ENCODE measurements around the gene FOXP1. TPM values are rescaled to one million over a fixed set of nuclear protein-coding genes. Genes with fewer than 3 reads are reported as not detected.

The FOXP1 gene
- total and polyA plus RNA-seq, 4 donors, result 15.2 to 263 (median 110) TPM

GRCh38 chr3:71045212-71045916 lies 538.2 kb downstream of the FOXP1 start:
- WGBS, 2 donors, result 87% methylated on average over 5 of the region's 5 CpGs
- H3K9me3 ChIP-seq (ENCODE audit: control insufficient read depth, low read length), result no peaks in the 10 kb centered on the region
- no peak overlapping the region for H3K4me3 ChIP-seq (ENCODE audit: low read length in 2 of 2)
- H3K4me1 ChIP-seq (ENCODE audit: control insufficient read depth in 1 of 2, insufficient read depth in 2 of 2, low read length in 2 of 2), result peaks cover 8 to 19% of the 10 kb centered on the region in 2 donors
- H3K36me3 ChIP-seq (ENCODE audit: control insufficient read depth in 1 of 2, insufficient read depth in 2 of 2, low read length in 1 of 2), result peaks cover 9 to 14% of the 10 kb centered on the region in 2 donors
- DNase-seq (no peak), ATAC-seq (ENCODE audit: low FRiP score) (no peak)
- H3K27ac ChIP-seq (ENCODE audit: low read depth in 1 of 2, low read length in 2 of 2), result no peak overlapping the region
- H3K27me3 ChIP-seq (ENCODE audit: control insufficient read depth in 1 of 2, insufficient read depth in 2 of 2, low read length in 1 of 2), result no peaks in the 10 kb centered on the region
- intact Hi-C loops (cut with DNase I), result no loop called here

DNA sequence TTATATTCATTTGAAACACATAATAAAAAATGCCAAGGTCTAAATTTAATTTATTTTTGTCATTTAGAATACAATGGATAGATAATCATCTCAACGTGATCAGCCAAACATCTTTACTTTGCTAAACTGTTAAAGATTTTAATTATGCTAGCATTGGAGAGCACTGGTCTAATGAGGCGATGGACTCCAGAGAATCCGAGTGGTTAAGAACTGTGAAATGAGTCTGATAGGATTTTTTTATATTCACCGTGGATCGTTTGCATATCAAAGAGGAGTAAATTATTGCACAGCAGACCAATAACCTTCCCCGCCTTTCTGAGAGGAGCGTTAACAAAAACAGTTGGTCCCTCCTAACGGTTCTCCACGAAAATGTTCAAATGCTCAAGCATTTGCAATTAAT lies 540.8 kb downstream of the FOXP1 start:
- Histone ChIP-seq H3K4me3 (ENCODE audit: low read length in 2 of 2) (no peak overlapping the region), H3K27ac (ENCODE audit: low read depth in 1 of 2, low read length in 2 of 2) (no peak overlapping the region), H3K4me1 (ENCODE audit: control insufficient read depth in 1 of 2, insufficient read depth in 2 of 2, low read length in 2 of 2) (peaks cover 7 to 21% of the 10 kb centered on the region in 2 donors), H3K27me3 (ENCODE audit: control insufficient read depth in 1 of 2, insufficient read depth in 2 of 2, low read length in 1 of 2) (no peaks in the 10 kb centered on the region), H3K9me3 (ENCODE audit: control insufficient read depth, low read length) (no peaks in the 10 kb centered on the region), H3K36me3 (ENCODE audit: control insufficient read depth in 1 of 2, insufficient read depth in 2 of 2, low read length in 1 of 2) (peaks cover 9 to 14% of the 10 kb centered on the region in 2 donors)
- DNase-seq, result no peak
- whole genome bisulfite sequencing, 2 donors, result 73% methylated on average over 9 of the region's 9 CpGs
- intact Hi-C loops (cut with DNase I), result no loop called here
- no peak for ATAC-seq (ENCODE audit: low FRiP score)

DNA sequence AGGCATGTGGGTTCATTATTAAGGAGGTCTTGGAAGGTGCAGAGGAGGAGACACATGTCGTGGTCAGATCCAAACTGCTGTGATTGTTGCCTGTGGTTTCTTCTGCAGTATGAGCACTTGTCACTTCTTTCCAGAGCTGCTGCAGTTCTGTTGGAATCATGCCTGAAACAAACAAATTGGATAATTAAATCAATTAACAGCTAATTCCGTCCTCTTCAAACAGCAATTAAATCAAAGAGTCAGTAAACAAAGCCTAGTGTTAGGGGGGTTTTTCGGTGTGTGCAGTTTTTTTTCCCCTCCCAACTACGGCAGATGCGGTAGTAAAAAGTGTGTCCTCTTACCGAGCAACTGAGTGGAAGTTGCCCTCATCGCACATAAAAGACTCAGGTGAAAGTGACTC lies 542.2 kb downstream of the FOXP1 start:
- intact Hi-C loops (cut with DNase I), result no loop called here
- DNase-seq, result no peak
- peaks cover 8 to 16% of the 10 kb centered on the region in 2 donors for H3K36me3 ChIP-seq (ENCODE audit: control insufficient read depth in 1 of 2, insufficient read depth in 2 of 2, low read length in 1 of 2)
- no peak for ATAC-seq (ENCODE audit: low FRiP score)
- peak overlapping the region in 1 of 2 donors; percentile 28 for H3K27ac ChIP-seq (ENCODE audit: low read depth in 1 of 2, low read length in 2 of 2)
- H3K4me3 ChIP-seq (ENCODE audit: low read length in 2 of 2), result no peak overlapping the region
- 65 to 66% methylated on average over 7 of the region's 7 CpGs for WGBS, 2 donors
- peaks cover 3 to 23% of the 10 kb centered on the region in 2 donors for H3K4me1 ChIP-seq (ENCODE audit: control insufficient read depth in 1 of 2, insufficient read depth in 2 of 2, low read length in 2 of 2)
- no peaks in the 10 kb centered on the region for H3K9me3 ChIP-seq (ENCODE audit: control insufficient read depth, low read length)
- H3K27me3 ChIP-seq (ENCODE audit: control insufficient read depth in 1 of 2, insufficient read depth in 2 of 2, low read length in 1 of 2), result no peaks in the 10 kb centered on the region

- 82 to 83% methylated on average over 6 of the region's 6 CpGs for WGBS, 2 donors
Measured at GRCh38 chr3:71039332-71039731, 544.2 kb downstream of the FOXP1 start.

GRCh38 chr3:71037775-71038174 lies 545.8 kb downstream of the FOXP1 start:
- Histone ChIP-seq H3K4me3 (ENCODE audit: low read length in 2 of 2) (no peak overlapping the region), H3K9me3 (ENCODE audit: control insufficient read depth, low read length) (no peaks in the 10 kb centered on the region), H3K4me1 (ENCODE audit: control insufficient read depth in 1 of 2, insufficient read depth in 2 of 2, low read length in 2 of 2) (peaks cover 9 to 21% of the 10 kb centered on the region in 2 donors), H3K27me3 (ENCODE audit: control insufficient read depth in 1 of 2, insufficient read depth in 2 of 2, low read length in 1 of 2) (no peaks in the 10 kb centered on the region), H3K36me3 (ENCODE audit: control insufficient read depth in 1 of 2, insufficient read depth in 2 of 2, low read length in 1 of 2) (peaks cover 2 to 8% of the 10 kb centered on the region in 2 donors), H3K27ac (ENCODE audit: low read depth in 1 of 2, low read length in 2 of 2) (no peak overlapping the region)
- ATAC-seq (ENCODE audit: low FRiP score), result no peak
- 63 to 73% methylated on average over 7 of the region's 7 CpGs for WGBS, 2 donors
- intact Hi-C loops (cut with DNase I), result no loop called here
- no peak for DNase-seq

More at GRCh38 chr3:71039332-71039731, 544.2 kb downstream of the FOXP1 start:
- Histone ChIP-seq H3K27ac (ENCODE audit: low read depth in 1 of 2, low read length in 2 of 2) (no peak overlapping the region), H3K27me3 (ENCODE audit: control insufficient read depth in 1 of 2, insufficient read depth in 2 of 2, low read length in 1 of 2) (no peaks in the 10 kb centered on the region), H3K36me3 (ENCODE audit: control insufficient read depth in 1 of 2, insufficient read depth in 2 of 2, low read length in 1 of 2) (peaks cover 3 to 12% of the 10 kb centered on the region in 2 donors), H3K9me3 (ENCODE audit: control insufficient read depth, low read length) (no peaks in the 10 kb centered on the region), H3K4me1 (ENCODE audit: control insufficient read depth in 1 of 2, insufficient read depth in 2 of 2, low read length in 2 of 2) (peaks cover 5 to 20% of the 10 kb centered on the region in 2 donors), H3K4me3 (ENCODE audit: low read length in 2 of 2) (no peak overlapping the region)
- ATAC-seq (ENCODE audit: low FRiP score), result no peak
- DNase-seq, result no peak
- intact Hi-C loops (cut with DNase I), result no loop called here

- Histone ChIP-seq H3K9me3 (ENCODE audit: control insufficient read depth, low read length) (no peaks in the 10 kb centered on the region), H3K27ac (ENCODE audit: low read depth in 1 of 2, low read length in 2 of 2) (peak overlapping the region; percentile 14 to 37), H3K27me3 (ENCODE audit: control insufficient read depth in 1 of 2, insufficient read depth in 2 of 2, low read length in 1 of 2) (no peaks in the 10 kb centered on the region), H3K4me3 (ENCODE audit: low read length in 2 of 2) (no peak overlapping the region), H3K36me3 (ENCODE audit: control insufficient read depth in 1 of 2, insufficient read depth in 2 of 2, low read length in 1 of 2) (peaks cover 2 to 3% of the 10 kb centered on the region in 2 donors), H3K4me1 (ENCODE audit: control insufficient read depth in 1 of 2, insufficient read depth in 2 of 2, low read length in 2 of 2) (peaks cover 9 to 27% of the 10 kb centered on the region in 2 donors)
- DNase-seq (no peak), ATAC-seq (ENCODE audit: low FRiP score) (no peak)
- intact Hi-C loops (cut with DNase I), result no loop called here
- 31 to 41% methylated on average over 5 of the region's 5 CpGs for WGBS, 2 donors
Measured at GRCh38 chr3:71035886-71036285, 547.6 kb downstream of the FOXP1 start.

DNA sequence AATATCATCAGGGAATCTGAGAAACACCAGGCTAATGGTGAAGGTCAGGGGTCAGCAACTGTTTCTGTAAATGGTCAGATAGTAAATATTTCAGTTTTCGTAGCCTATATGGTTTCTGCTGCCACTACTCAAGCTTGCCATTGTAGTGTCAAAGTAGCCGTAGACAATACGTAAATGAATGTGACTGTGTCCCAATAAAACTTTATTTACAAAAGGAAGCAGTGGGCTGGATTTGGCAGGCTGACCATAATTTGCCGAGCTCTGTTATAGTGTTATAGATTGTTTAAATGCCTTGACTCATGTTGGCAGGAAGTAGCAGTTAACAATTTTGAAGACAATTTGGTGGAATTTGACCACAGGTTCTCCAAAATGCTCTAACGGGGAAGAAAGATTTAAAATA lies 548.2 kb downstream of the FOXP1 start:
- Histone ChIP-seq H3K4me3 (ENCODE audit: low read length in 2 of 2) (no peak overlapping the region), H3K36me3 (ENCODE audit: control insufficient read depth in 1 of 2, insufficient read depth in 2 of 2, low read length in 1 of 2) (peaks cover 2 to 3% of the 10 kb centered on the region in 2 donors), H3K4me1 (ENCODE audit: control insufficient read depth in 1 of 2, insufficient read depth in 2 of 2, low read length in 2 of 2) (peaks cover 8 to 21% of the 10 kb centered on the region in 2 donors), H3K27ac (ENCODE audit: low read depth in 1 of 2, low read length in 2 of 2) (peak overlapping the region in 1 of 2 donors; percentile 26), H3K9me3 (ENCODE audit: control insufficient read depth, low read length) (no peaks in the 10 kb centered on the region), H3K27me3 (ENCODE audit: control insufficient read depth in 1 of 2, insufficient read depth in 2 of 2, low read length in 1 of 2) (no peaks in the 10 kb centered on the region)
- intact Hi-C loops (cut with DNase I), result no loop called here
- no peak for DNase-seq
- ATAC-seq (ENCODE audit: low FRiP score), result no peak
- 54 to 56% methylated on average over 5 of the region's 5 CpGs for WGBS, 2 donors

- H3K27me3 ChIP-seq (ENCODE audit: control insufficient read depth in 1 of 2, insufficient read depth in 2 of 2, low read length in 1 of 2), result no peaks in the 10 kb centered on the region
- DNase-seq, result no peak
- no peak for ATAC-seq (ENCODE audit: low FRiP score)
- WGBS, 2 donors, result 79% methylated on average over 9 of the region's 9 CpGs
- H3K9me3 ChIP-seq (ENCODE audit: control insufficient read depth, low read length), result no peaks in the 10 kb centered on the region
- intact Hi-C loops (cut with DNase I), result no loop called here
- peaks cover 8 to 15% of the 10 kb centered on the region in 2 donors for H3K4me1 ChIP-seq (ENCODE audit: control insufficient read depth in 1 of 2, insufficient read depth in 2 of 2, low read length in 2 of 2)
- H3K27ac ChIP-seq (ENCODE audit: low read depth in 1 of 2, low read length in 2 of 2), result no peak overlapping the region
- peaks cover 2 to 3% of the 10 kb centered on the region in 2 donors for H3K36me3 ChIP-seq (ENCODE audit: control insufficient read depth in 1 of 2, insufficient read depth in 2 of 2, low read length in 1 of 2)
- no peak overlapping the region for H3K4me3 ChIP-seq (ENCODE audit: low read length in 2 of 2)
Measured at GRCh38 chr3:71033681-71034220, 549.8 kb downstream of the FOXP1 start.
